ENCODE measurements around the gene C17orf78.
"Not testable (repeated sequence)": the region's sequence is repeated elsewhere in the genome, so short reads cannot be mapped to it uniquely, and the experiment has no call there.

The C17orf78 gene

GRCh38 chr17:37375706-37376105, at the start of gene C17orf78:
Gene C17orf78, plus strand, starts transcription at chr17:37375985. Its CDS starts 108 bp downstream, at chr17:37376093.
- no peak for FAIRE-seq

GRCh38 chr17:37327341-37328090, 48.3 kb upstream of the C17orf78 start:
- FAIRE-seq, result no peak

- FAIRE-seq, result no peak
Observed at GRCh38 chr17:37338847-37339246, 36.9 kb upstream of the C17orf78 start.

- no peak for FAIRE-seq
Observed at GRCh38 chr17:37339321-37339720, 36.5 kb upstream of the C17orf78 start.

GRCh38 chr17:37340804-37341203, 35.0 kb upstream of the C17orf78 start:
- no peak for FAIRE-seq

- FAIRE-seq, result no peak
Observed at GRCh38 chr17:37342589-37342988, 33.2 kb upstream of the C17orf78 start.

GRCh38 chr17:37344519-37344918, 31.3 kb upstream of the C17orf78 start:
- no peak for FAIRE-seq

GRCh38 chr17:37346863-37347402, 28.9 kb upstream of the C17orf78 start:
- not testable (repeated sequence) for FAIRE-seq

- not testable (repeated sequence) for FAIRE-seq
Observed at GRCh38 chr17:37356796-37357569, 18.8 kb upstream of the C17orf78 start.

GRCh38 chr17:37358098-37358829, 17.5 kb upstream of the C17orf78 start:
- FAIRE-seq, result no peak

GRCh38 chr17:37358830-37359681, 16.7 kb upstream of the C17orf78 start:
- no peak for FAIRE-seq

GRCh38 chr17:37359682-37360188, 16.1 kb upstream of the C17orf78 start:
- FAIRE-seq, result no peak

GRCh38 chr17:37360632-37361031, 15.2 kb upstream of the C17orf78 start:
- FAIRE-seq, result no peak

GRCh38 chr17:37361543-37361942, 14.2 kb upstream of the C17orf78 start:
- no peak for FAIRE-seq

GRCh38 chr17:37365589-37365988, 10.2 kb upstream of the C17orf78 start:
- no peak for FAIRE-seq

GRCh38 chr17:37368577-37368976, 7.2 kb upstream of the C17orf78 start:
- no peak for FAIRE-seq

GRCh38 chr17:37373530-37374159, 2.1 kb upstream of the C17orf78 start:
- no peak for FAIRE-seq

- no peak for FAIRE-seq
Observed at GRCh38 chr17:37382056-37382455, 6.3 kb downstream of the C17orf78 start.

GRCh38 chr17:37384560-37385149, 8.9 kb downstream of the C17orf78 start:
- FAIRE-seq, result no peak

- no peak for FAIRE-seq
Observed at GRCh38 chr17:37385474-37385990, 9.7 kb downstream of the C17orf78 start.

GRCh38 chr17:37386462-37386861, 10.7 kb downstream of the C17orf78 start:
- FAIRE-seq, result no peak

Measured in endometrium (tissue), 2 donors.